Thyroid gland (tissue), 4 donors: ENCODE measurements around the gene ARL4D. TPM values are rescaled to one million over a fixed set of nuclear protein-coding genes. Genes with fewer than 3 reads are reported as not detected.
"Not testable (repeated sequence)": the region's sequence is repeated elsewhere in the genome, so short reads cannot be mapped to it uniquely, and the experiment has no call there.

ENCODE experiments used
- DNase-seq, 2 donors: peaks; one replicate each; pipeline ENCODE4 v3.0.0-alpha.2; 2019
- H3K27ac ChIP-seq, 3 donors: fragments of 200-600 bp; sonication (generic); 1 replicate in 2 of 3; 2 replicates in 1 of 3; pipeline ENCODE4 v1.5.1; 2016 to 2019; ENCODE audit warnings: mild to moderate bottlenecking in 1 of 3, moderate library complexity in 1 of 3
- H3K27me3 ChIP-seq: fragments of 200-600 bp; sonication (generic); one replicate; pipeline ENCODE4 v1.5.1; 2019
- H3K36me3 ChIP-seq, 2 donors: fragments of 200-600 bp; sonication (generic); one replicate each; pipeline ENCODE4 v1.5.1; 2016 to 2019
- H3K4me1 ChIP-seq, 2 donors: fragments of 200-600 bp; sonication (generic); one replicate each; pipeline ENCODE4 v1.5.1; 2017 to 2019
- H3K4me3 ChIP-seq, 3 donors: fragments of 200-600 bp; sonication (generic); replicated peaks in 1 of 3; 1 replicate in 2 of 3; 2 replicates in 1 of 3; pipeline ENCODE4 v1.5.1; 2016; ENCODE audit warnings: mild to moderate bottlenecking in 1 of 3
- H3K9me3 ChIP-seq: fragments of 200-600 bp; sonication (generic); one replicate; pipeline ENCODE4 v1.5.1; 2017
- CTCF ChIP-seq, 6 experiments: fragments of 200-600 bp in 3 of 6; fragments of 450-650 bp in 3 of 6; sonication (generic) in 3 of 6; IDR thresholded peaks; one replicate each; pipeline ENCODE4 v1.5.1; 2016 to 2019; ENCODE audit warnings: antibody characterized with exemption in 6 of 6, mild to moderate bottlenecking in 2 of 6, inconsistent platforms in 1 of 6, moderate library complexity in 1 of 6
- POLR2A ChIP-seq, 2 donors: fragments of 450-650 bp; IDR thresholded peaks; one replicate each; pipeline ENCODE4 v1.6.1; 2017; ENCODE audit warnings: antibody characterized with exemption in 2 of 2, mild to moderate bottlenecking in 2 of 2, moderate library complexity in 1 of 2
- WGBS, 2 donors: methylation state at CpG; one replicate each; pipeline ENCODE4 v1.1.5; 2017; 5-methylcytosine and 5-hydroxymethylcytosine counted together
- intact Hi-C: fragments of 100-400 bp; cut with DNase I; formaldehyde crosslinking; loops from one replicate; pipeline ENCODE4 v1.15.1; 2023
- total RNA-seq, 4 donors: library from RNA; depleted of rRNA; stranded (reverse); fragments of >200 nt; gene quantifications; one replicate each; pipeline ENCODE4 v1.2.3, GENCODE V29; 2016

ARL4D gene
- total RNA-seq, 4 donors from 2014 or later: 32.8 to 57.4 (median 48.9) TPM

- intact Hi-C loops: no loop called here
- TF ChIP-seq CTCF (IDR thresholded peaks at IDR 0.05) (no peak), POLR2A (IDR thresholded peaks at IDR 0.05) (no peak)
- Histone ChIP-seq H3K27me3 (no peaks in the 10 kb centered on the region), H3K27ac (no peak overlapping the region), H3K4me3 (no peak overlapping the region), H3K4me1 (peaks cover 7 to 15% of the 10 kb centered on the region in 2 donors), H3K36me3 (no peaks in the 10 kb centered on the region), H3K9me3 (no peaks in the 10 kb centered on the region)
- WGBS, 2 donors: 91 to 93% methylated on average over 8 to 10 of the region's 10 CpGs
- no peak for DNase-seq
Observed at GRCh38 chr17:43363926-43364285, 34.9 kb upstream of the ARL4D start.

- no peak for DNase-seq
- Histone ChIP-seq H3K27me3 (no peaks in the 10 kb centered on the region), H3K9me3 (no peaks in the 10 kb centered on the region), H3K36me3 (no peaks in the 10 kb centered on the region), H3K4me1 (peaks cover 7 to 19% of the 10 kb centered on the region in 2 donors), H3K4me3 (no peak overlapping the region), H3K27ac (no peak overlapping the region)
- intact Hi-C loops: no loop called here
- TF ChIP-seq CTCF (IDR thresholded peaks at IDR 0.05) (no peak), POLR2A (IDR thresholded peaks at IDR 0.05) (no peak)
- WGBS, 2 donors: 89 to 92% methylated on average over 4 of the region's 4 CpGs
Observed at GRCh38 chr17:43365356-43365755, 33.4 kb upstream of the ARL4D start.

- H3K27ac ChIP-seq, DNase-seq, H3K27me3 ChIP-seq, intact Hi-C loops, H3K4me3 ChIP-seq, H3K9me3 ChIP-seq, H3K36me3 ChIP-seq: not testable (repeated sequence)
- 94 to 96% methylated on average over 9 of the region's 9 CpGs for WGBS, 2 donors
- H3K4me1 ChIP-seq: peaks cover 7 to 19% of the 10 kb centered on the region in 2 donors
Observed at GRCh38 chr17:43365921-43366320, 32.9 kb upstream of the ARL4D start.

GRCh38 chr17:43366891-43367736, 31.7 kb upstream of the ARL4D start:
- TF ChIP-seq POLR2A (IDR thresholded peaks at IDR 0.05) (no peak), CTCF (IDR thresholded peaks at IDR 0.05) (no peak)
- Histone ChIP-seq H3K9me3 (no peaks in the 10 kb centered on the region), H3K36me3 (no peaks in the 10 kb centered on the region), H3K4me1 (peaks cover 7 to 18% of the 10 kb centered on the region in 2 donors), H3K27me3 (no peaks in the 10 kb centered on the region), H3K27ac (peak overlapping the region; percentile 96 to 100 (median 99)), H3K4me3 (no peak overlapping the region)
- 77 to 78% methylated on average over 25 of the region's 25 CpGs for WGBS, 2 donors
- DNase-seq: no peak
- intact Hi-C loops: no loop called here

- H3K36me3 ChIP-seq: no peaks in the 10 kb centered on the region
Observed at GRCh38 chr17:43367737-43368242, 31.0 kb upstream of the ARL4D start.

More at GRCh38 chr17:43367737-43368242, 31.0 kb upstream of the ARL4D start:
- intact Hi-C loops: no loop called here
- Histone ChIP-seq H3K9me3 (no peaks in the 10 kb centered on the region), H3K27me3 (no peaks in the 10 kb centered on the region), H3K4me1 (peaks cover 12 to 23% of the 10 kb centered on the region in 2 donors), H3K27ac (peak overlapping the region; percentile 96 to 100 (median 99)), H3K4me3 (no peak overlapping the region)
- TF ChIP-seq CTCF (IDR thresholded peaks at IDR 0.05): no peak
- no peak for TF ChIP-seq POLR2A (IDR thresholded peaks at IDR 0.05)
- WGBS, 2 donors: 10 to 11% methylated on average over 11 of the region's 11 CpGs
- no peak for DNase-seq
